K562 (cell line): Measurements from ENCODE around the gene AGFG2. TPM values are rescaled to one million over a fixed set of nuclear protein-coding genes. Genes with fewer than 3 reads are reported as not detected.

Experiments used
- BACH1 ChIP-seq: fragments of 200-800 bp; sonication (Bioruptor generic); IDR thresholded peaks from 2 replicates; pipeline ENCODE4 v1.6.1; 2016; ENCODE audit warnings: missing genetic modification characterization, missing compliant biosample characterization
- BMI1 ChIP-seq: fragments of 150-350 bp; IDR thresholded peaks from 2 replicates; pipeline ENCODE4 v1.6.1; 2014; ENCODE audit warnings: low read length
- JUND ChIP-seq, 2 experiments: IDR thresholded peaks; 2 replicates in 1 of 2; 3 replicates in 1 of 2; pipeline ENCODE4 v1.6.1; 2011; ENCODE audit warnings: borderline replicate concordance in 2 of 2, low read depth in 2 of 2, low read length in 2 of 2, improper control_type of control experiment in 1 of 2, missing biosample characterization in 1 of 2, missing genetic modification characterization in 1 of 2, missing genetic modification reagents in 1 of 2
- NRF1 ChIP-seq, 2 experiments: fragments of 450-650 bp; IDR thresholded peaks in 1 of 2; conservative IDR thresholded peaks in 1 of 2; 2 replicates each; pipeline ENCODE4 v1.6.1; 2014; ENCODE audit warnings: mild to moderate bottlenecking in 2 of 2
- RBM34 ChIP-seq: fragments of 200-400 bp; formaldehyde crosslinking; IDR thresholded peaks from 2 replicates; pipeline ENCODE4 v1.6.1; 2018; ENCODE audit warnings: low read length, borderline replicate concordance; ENCODE audit not compliant: insufficient read depth
- SETDB1 ChIP-seq: IDR thresholded peaks from one replicate; pipeline ENCODE4 v1.6.1; 2012; ENCODE audit warnings: low read length, control low read depth, inconsistent platforms
- SLC30A9 ChIP-seq: fragments of 250-450 bp; sonication (Bioruptor Pico); IDR thresholded peaks from 2 replicates; pipeline ENCODE4 v1.8.0; 2022; ENCODE audit warnings: mild to moderate bottlenecking, moderate library complexity
- ZNF175 ChIP-seq: fragments of 200-800 bp; sonication (Bioruptor generic); IDR thresholded peaks from 2 replicates; pipeline ENCODE4 v1.6.1; 2016; ENCODE audit warnings: low read depth, mild to moderate bottlenecking, missing genetic modification characterization, missing compliant biosample characterization
- ZNF232 ChIP-seq: sonication (generic); formaldehyde crosslinking; IDR thresholded peaks from 2 replicates; pipeline ENCODE4 v1.8.0; 2022; ENCODE audit warnings: mild to moderate bottlenecking, missing genetic modification reagents
- ZNF408 ChIP-seq: fragments of 250-450 bp; sonication (Bioruptor Pico); IDR thresholded peaks from 2 replicates; pipeline ENCODE4 v1.4.0; 2020; ENCODE audit warnings: low read depth, mild to moderate bottlenecking, moderate library complexity
- ZNF41 ChIP-seq: fragments of 250-450 bp; sonication (Bioruptor Pico); conservative IDR thresholded peaks from 2 replicates; pipeline ENCODE4 v1.4.0; 2020; ENCODE audit warnings: mild to moderate bottlenecking
- ZNF583 ChIP-seq: fragments of 250-450 bp; sonication (Bioruptor Pico); IDR thresholded peaks from 2 replicates; pipeline ENCODE4 v1.4.0; 2020
- polyA plus RNA-seq, 8 experiments: library from polyadenylated mRNA; depleted of rRNA in 4 of 8; stranded (reverse) in 5 of 8; unstranded in 3 of 8; fragments of >200 nt; fragmentation: Nextera tagmentation in 2 of 8; fragmentation: Illumina TruSeq in 1 of 8; extraction: Ambion mirVana in 2 of 8; extraction: Trizol in 1 of 8; gene quantifications; 2 replicates each; pipeline versions ENCODE4 v1.2.1 to v1.2.3, GENCODE V29; 2011 to 2014; ENCODE audit warnings: inconsistent platforms in 1 of 8, missing spikeins in 1 of 8
- total RNA-seq, 7 experiments: library from RNA; depleted of rRNA in 6 of 7; stranded (reverse); fragments of >200 nt in 6 of 7; fragmentation: Illumina TruSeq in 2 of 7; extraction: Trizol in 2 of 7; gene quantifications; 2 replicates each; pipeline versions ENCODE4 v1.2.1 to v1.2.3, GENCODE V29; 2011 to 2021; ENCODE audit warnings: low replicate concordance in 1 of 7
- TF ChIP-seq, protein P1 (sequence below): sonication (generic); formaldehyde crosslinking; IDR thresholded peaks from 2 replicates; pipeline ENCODE4 v1.9.0; 2022; ENCODE audit warnings: mild to moderate bottlenecking, missing genetic modification reagents
- TF ChIP-seq, protein P2 (sequence below): fragments of 450-650 bp; formaldehyde crosslinking; IDR thresholded peaks from 2 replicates; pipeline ENCODE4 v1.4.0; 2022; ENCODE audit warnings: missing genetic modification characterization
- TF ChIP-seq, protein P3 (sequence below): fragments of 450-650 bp; IDR thresholded peaks from 2 replicates; pipeline ENCODE4 v1.6.1; 2014; ENCODE audit warnings: low read depth, mild to moderate bottlenecking, moderate library complexity, borderline replicate concordance
- TF ChIP-seq, protein P4 (sequence below): sonication (generic); formaldehyde crosslinking; IDR thresholded peaks from 2 replicates; pipeline ENCODE4 v1.8.0; 2022; ENCODE audit warnings: mild to moderate bottlenecking, missing genetic modification reagents
- TF ChIP-seq, protein P5 (sequence below): IDR thresholded peaks from 3 replicates; pipeline ENCODE4 v1.6.1; 2011; ENCODE audit warnings: borderline replicate concordance, mild to moderate bottlenecking, moderate library complexity; ENCODE audit not compliant: insufficient read length; ENCODE audit errors: extremely low read depth

Gene AGFG2
- total and polyA plus RNA-seq, 9 of the 15 experiments (the other 6 are each of a cell fraction or from before 2014, with no cell fraction given) = 0.31 to 23.1 (median 6.5) TPM

DNA sequence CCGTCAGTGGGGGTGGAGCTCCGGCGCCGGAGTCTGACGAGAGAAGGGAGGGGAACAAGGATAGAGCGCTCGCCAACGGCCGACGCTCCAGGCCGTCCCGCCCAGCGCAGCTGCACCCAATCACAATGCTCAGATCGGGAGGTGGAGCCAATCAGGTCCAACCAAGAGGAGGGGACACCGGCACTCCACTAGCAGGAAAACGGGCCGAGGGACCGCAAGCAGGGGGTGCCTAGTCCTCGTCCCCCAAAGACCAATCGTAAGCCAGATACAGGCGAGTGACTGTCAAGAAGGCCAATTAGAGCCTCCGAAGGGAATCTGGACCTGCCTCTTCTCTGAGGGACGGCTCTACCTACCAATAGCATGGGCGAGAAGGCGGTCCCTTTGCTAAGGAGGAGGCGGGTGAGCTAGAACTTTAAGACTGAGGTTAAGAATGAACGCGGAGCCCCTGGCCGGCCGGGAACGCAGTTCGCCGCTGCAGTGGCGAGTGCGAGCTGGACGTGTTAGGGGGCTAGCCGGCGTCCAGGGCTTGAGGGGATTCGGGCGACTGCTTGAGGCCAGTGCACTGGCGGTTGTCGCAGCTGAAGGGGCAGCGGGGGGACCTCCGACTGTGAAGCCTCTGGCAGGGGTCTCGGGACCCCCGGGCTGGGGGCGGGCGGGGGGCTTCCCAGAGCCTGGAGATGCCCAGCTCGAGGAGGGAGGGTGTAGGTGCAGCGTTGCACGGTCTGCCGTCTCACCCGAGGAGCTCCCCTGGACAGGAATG lies 47.4 kb downstream of the AGFG2 start, which contains the start of gene FBXO24 (continued):
- TF ChIP-seq NRF1 (conservative IDR thresholded peaks at IDR 0.05 in 1 of 2, IDR thresholded peaks at IDR 0.05 in 1 of 2) (peak; percentile 91 to 93), SLC30A9 (CRISPR knock-in tag) (no peak), RBM34 (no peak), ZNF583 (no peak), ZNF408 (CRISPR knock-in tag) (no peak), ZNF41 (no peak), ZNF232 (no peak), BMI1 (no peak), JUND (IDR thresholded peaks at IDR 0.05; ENCODE audit: borderline replicate concordance, low read depth, low read length) (peak; percentile 30), JUND (tag; IDR thresholded peaks at IDR 0.05; ENCODE audit: borderline replicate concordance, low read depth, low read length) (no peak), ZNF175 (CRISPR knock-in tag) (no peak), BACH1 (tag) (no peak), SETDB1 (no peak)
- TF ChIP-seq, protein P1, sequence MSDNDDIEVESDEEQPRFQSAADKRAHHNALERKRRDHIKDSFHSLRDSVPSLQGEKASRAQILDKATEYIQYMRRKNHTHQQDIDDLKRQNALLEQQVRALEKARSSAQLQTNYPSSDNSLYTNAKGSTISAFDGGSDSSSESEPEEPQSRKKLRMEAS (CRISPR knock-in tag) = no peak; the same call in 1 of the 2 replicates
- TF ChIP-seq, protein P2, sequence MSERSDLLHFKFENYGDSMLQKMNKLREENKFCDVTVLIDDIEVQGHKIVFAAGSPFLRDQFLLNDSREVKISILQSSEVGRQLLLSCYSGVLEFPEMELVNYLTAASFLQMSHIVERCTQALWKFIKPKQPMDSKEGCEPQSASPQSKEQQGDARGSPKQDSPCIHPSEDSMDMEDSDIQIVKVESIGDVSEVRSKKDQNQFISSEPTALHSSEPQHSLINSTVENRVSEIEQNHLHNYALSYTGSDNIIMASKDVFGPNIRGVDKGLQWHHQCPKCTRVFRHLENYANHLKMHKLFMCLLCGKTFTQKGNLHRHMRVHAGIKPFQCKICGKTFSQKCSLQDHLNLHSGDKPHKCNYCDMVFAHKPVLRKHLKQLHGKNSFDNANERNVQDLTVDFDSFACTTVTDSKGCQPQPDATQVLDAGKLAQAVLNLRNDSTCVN (CRISPR knock-in tag) = no peak
- TF ChIP-seq, protein P3, sequence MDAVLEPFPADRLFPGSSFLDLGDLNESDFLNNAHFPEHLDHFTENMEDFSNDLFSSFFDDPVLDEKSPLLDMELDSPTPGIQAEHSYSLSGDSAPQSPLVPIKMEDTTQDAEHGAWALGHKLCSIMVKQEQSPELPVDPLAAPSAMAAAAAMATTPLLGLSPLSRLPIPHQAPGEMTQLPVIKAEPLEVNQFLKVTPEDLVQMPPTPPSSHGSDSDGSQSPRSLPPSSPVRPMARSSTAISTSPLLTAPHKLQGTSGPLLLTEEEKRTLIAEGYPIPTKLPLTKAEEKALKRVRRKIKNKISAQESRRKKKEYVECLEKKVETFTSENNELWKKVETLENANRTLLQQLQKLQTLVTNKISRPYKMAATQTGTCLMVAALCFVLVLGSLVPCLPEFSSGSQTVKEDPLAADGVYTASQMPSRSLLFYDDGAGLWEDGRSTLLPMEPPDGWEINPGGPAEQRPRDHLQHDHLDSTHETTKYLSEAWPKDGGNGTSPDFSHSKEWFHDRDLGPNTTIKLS = peak; percentile 80
- TF ChIP-seq, protein P4, sequence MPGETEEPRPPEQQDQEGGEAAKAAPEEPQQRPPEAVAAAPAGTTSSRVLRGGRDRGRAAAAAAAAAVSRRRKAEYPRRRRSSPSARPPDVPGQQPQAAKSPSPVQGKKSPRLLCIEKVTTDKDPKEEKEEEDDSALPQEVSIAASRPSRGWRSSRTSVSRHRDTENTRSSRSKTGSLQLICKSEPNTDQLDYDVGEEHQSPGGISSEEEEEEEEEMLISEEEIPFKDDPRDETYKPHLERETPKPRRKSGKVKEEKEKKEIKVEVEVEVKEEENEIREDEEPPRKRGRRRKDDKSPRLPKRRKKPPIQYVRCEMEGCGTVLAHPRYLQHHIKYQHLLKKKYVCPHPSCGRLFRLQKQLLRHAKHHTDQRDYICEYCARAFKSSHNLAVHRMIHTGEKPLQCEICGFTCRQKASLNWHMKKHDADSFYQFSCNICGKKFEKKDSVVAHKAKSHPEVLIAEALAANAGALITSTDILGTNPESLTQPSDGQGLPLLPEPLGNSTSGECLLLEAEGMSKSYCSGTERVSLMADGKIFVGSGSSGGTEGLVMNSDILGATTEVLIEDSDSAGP (CRISPR knock-in tag) = peak; percentile 87
- TF ChIP-seq, protein P5, sequence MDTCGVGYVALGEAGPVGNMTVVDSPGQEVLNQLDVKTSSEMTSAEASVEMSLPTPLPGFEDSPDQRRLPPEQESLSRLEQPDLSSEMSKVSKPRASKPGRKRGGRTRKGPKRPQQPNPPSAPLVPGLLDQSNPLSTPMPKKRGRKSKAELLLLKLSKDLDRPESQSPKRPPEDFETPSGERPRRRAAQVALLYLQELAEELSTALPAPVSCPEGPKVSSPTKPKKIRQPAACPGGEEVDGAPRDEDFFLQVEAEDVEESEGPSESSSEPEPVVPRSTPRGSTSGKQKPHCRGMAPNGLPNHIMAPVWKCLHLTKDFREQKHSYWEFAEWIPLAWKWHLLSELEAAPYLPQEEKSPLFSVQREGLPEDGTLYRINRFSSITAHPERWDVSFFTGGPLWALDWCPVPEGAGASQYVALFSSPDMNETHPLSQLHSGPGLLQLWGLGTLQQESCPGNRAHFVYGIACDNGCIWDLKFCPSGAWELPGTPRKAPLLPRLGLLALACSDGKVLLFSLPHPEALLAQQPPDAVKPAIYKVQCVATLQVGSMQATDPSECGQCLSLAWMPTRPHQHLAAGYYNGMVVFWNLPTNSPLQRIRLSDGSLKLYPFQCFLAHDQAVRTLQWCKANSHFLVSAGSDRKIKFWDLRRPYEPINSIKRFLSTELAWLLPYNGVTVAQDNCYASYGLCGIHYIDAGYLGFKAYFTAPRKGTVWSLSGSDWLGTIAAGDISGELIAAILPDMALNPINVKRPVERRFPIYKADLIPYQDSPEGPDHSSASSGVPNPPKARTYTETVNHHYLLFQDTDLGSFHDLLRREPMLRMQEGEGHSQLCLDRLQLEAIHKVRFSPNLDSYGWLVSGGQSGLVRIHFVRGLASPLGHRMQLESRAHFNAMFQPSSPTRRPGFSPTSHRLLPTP = no peak
